H1 (cell line): ENCODE results near the gene CNIH1. TPM values are rescaled to one million over a fixed set of nuclear protein-coding genes. Genes with fewer than 3 reads are reported as not detected.

Experiments
- CTCF ChIA-PET: fragments of 300-600 bp; sonication (Branson Sonifier 250); formaldehyde crosslinking; loops from one replicate; lab custom pipeline; 2021; ENCODE audit not compliant: partially characterized antibody; lab: Charles Lee
- POLR2A ChIA-PET: fragments of 300-600 bp; sonication (Branson Sonifier 250); formaldehyde crosslinking; loops from one replicate; lab custom pipeline; 2021; ENCODE audit warnings: inconsistent platforms; ENCODE audit not compliant: partially characterized antibody; lab: Charles Lee
- DNase-seq, 2 experiments: peaks; one replicate each; pipeline versions ENCODE4 v3.0.0 to v3.0.0-alpha.2; 2010 to 2022; ENCODE audit warnings: low spot score in 2 of 2, low read depth in 1 of 2, mixed read lengths in 1 of 2
- FAIRE-seq: peaks from 2 replicates; lab custom pipeline; 2011; peaks lifted over from hg19 to GRCh38; lab: Jason Lieb, UNC
- H2AFZ ChIP-seq: 2 replicates; pipeline ENCODE4 v1.8.1; 2012; ENCODE audit warnings: low read length, inconsistent platforms
- H2AK5ac ChIP-seq: 2 replicates; pipeline ENCODE4 v1.6.1; 2013; ENCODE audit warnings: low read depth, low read length
- H2BK120ac ChIP-seq: replicated peaks from 2 replicates; pipeline ENCODE3; 2013; ENCODE audit warnings: low read depth, low read length, inconsistent platforms
- H2BK12ac ChIP-seq: 2 replicates; pipeline ENCODE4 v1.6.1; 2013; ENCODE audit warnings: low read depth, low read length
- H2BK15ac ChIP-seq: 2 replicates; pipeline ENCODE4 v1.6.1; 2013; ENCODE audit warnings: low read length
- H2BK20ac ChIP-seq: 2 replicates; pipeline ENCODE4 v1.6.1; 2013; ENCODE audit warnings: low read length
- H2BK5ac ChIP-seq: 2 replicates; pipeline ENCODE4 v1.6.1; 2013; ENCODE audit warnings: low read depth, low read length
- H3K14ac ChIP-seq: 2 replicates; pipeline ENCODE4 v1.6.1; 2013; ENCODE audit warnings: inconsistent platforms; ENCODE audit not compliant: insufficient read length
- H3K18ac ChIP-seq: 2 replicates; pipeline ENCODE4 v1.6.1; 2013; ENCODE audit warnings: low read length; ENCODE audit errors: extremely low read depth
- H3K23ac ChIP-seq: 2 replicates; pipeline ENCODE4 v1.6.1; 2013; ENCODE audit warnings: inconsistent platforms; ENCODE audit not compliant: insufficient read length
- H3K23me2 ChIP-seq: 2 replicates; pipeline ENCODE4 v1.6.1; 2013; ENCODE audit warnings: low read depth, low read length
- H3K27ac ChIP-seq: 2 replicates; pipeline ENCODE4 v1.6.1; 2011; ENCODE audit warnings: low read depth, low read length, inconsistent platforms
- H3K27me3 ChIP-seq, 4 experiments: replicated peaks in 1 of 4; 1 replicate in 1 of 4; 2 replicates in 3 of 4; pipeline versions ENCODE4 v1.6.1 to v1.8.1; 2011 to 2013; ENCODE audit warnings: low read length in 3 of 4, mild to moderate bottlenecking in 3 of 4, inconsistent platforms in 2 of 4, mixed read lengths in 2 of 4, moderate library complexity in 1 of 4; ENCODE audit not compliant: control insufficient read depth in 3 of 4, insufficient read depth in 3 of 4; ENCODE audit errors: extremely low read depth in 1 of 4
- H3K36me3 ChIP-seq, 4 experiments: 2 replicates each; pipeline versions ENCODE4 v1.6.1 to v1.8.1; 2011 to 2013; ENCODE audit warnings: mild to moderate bottlenecking in 4 of 4, low read length in 3 of 4, moderate library complexity in 2 of 4, control low read depth in 1 of 4, inconsistent platforms in 1 of 4; ENCODE audit not compliant: insufficient read depth in 4 of 4, control insufficient read depth in 2 of 4
- H3K4ac ChIP-seq: replicated peaks from 2 replicates; pipeline ENCODE3; 2013; ENCODE audit warnings: low read length, low read depth, mixed read lengths, inconsistent platforms; ENCODE audit not compliant: insufficient read length
- H3K4me1 ChIP-seq, 4 experiments: replicated peaks in 1 of 4; 1 replicate in 1 of 4; 2 replicates in 3 of 4; pipeline versions ENCODE4 v1.6.1 to v1.8.1; 2011 to 2013; ENCODE audit warnings: low read length in 3 of 4, inconsistent platforms in 2 of 4, mixed read lengths in 1 of 4; ENCODE audit not compliant: insufficient read depth in 4 of 4, control insufficient read depth in 3 of 4
- H3K4me2 ChIP-seq, 2 experiments: 2 replicates each; pipeline versions ENCODE4 v1.6.1 to v1.8.1; 2011 to 2013; ENCODE audit warnings: low read depth in 2 of 2, low read length in 2 of 2, control low read depth in 1 of 2, inconsistent platforms in 1 of 2, mild to moderate bottlenecking in 1 of 2; ENCODE audit not compliant: insufficient read depth in 1 of 2
- H3K4me3 ChIP-seq, 4 experiments: fragments of 200-600, 300-600 bp in 1 of 4; sonication (generic), shearing (Covaris generic), sonication (Bioruptor Twin) in 1 of 4; 2 replicates each; pipeline versions ENCODE4 v1.5.1 to v1.8.1; 2011 to 2016; ENCODE audit warnings: low read length in 4 of 4, low read depth in 3 of 4, control low read depth in 2 of 4, inconsistent platforms in 2 of 4, mild to moderate bottlenecking in 2 of 4, mixed read lengths in 1 of 4, moderate library complexity in 1 of 4; ENCODE audit not compliant: insufficient read depth in 2 of 4; ENCODE audit errors: extremely low read depth in 1 of 4
- H3K56ac ChIP-seq: replicated peaks from 2 replicates; pipeline ENCODE3; 2013; ENCODE audit warnings: low read depth, mild to moderate bottlenecking, mixed read lengths, low read length, inconsistent platforms; ENCODE audit not compliant: insufficient read length
- H3K79me1 ChIP-seq: 2 replicates; pipeline ENCODE4 v1.6.1; 2013; ENCODE audit warnings: low read depth, low read length, control low read depth
- H3K79me2 ChIP-seq, 2 experiments: 2 replicates each; pipeline versions ENCODE4 v1.6.1 to v1.8.1; 2012 to 2013; ENCODE audit warnings: low read length in 2 of 2, mild to moderate bottlenecking in 2 of 2, inconsistent platforms in 1 of 2; ENCODE audit not compliant: insufficient read depth in 2 of 2, control insufficient read depth in 1 of 2
- H3K9ac ChIP-seq, 4 experiments: replicated peaks in 1 of 4; 1 replicate in 1 of 4; 2 replicates in 3 of 4; pipeline versions ENCODE4 v1.6.1 to v1.8.1; 2011 to 2013; ENCODE audit warnings: low read depth in 3 of 4, low read length in 3 of 4, control low read depth in 2 of 4, mild to moderate bottlenecking in 2 of 4, moderate library complexity in 2 of 4, inconsistent platforms in 1 of 4; ENCODE audit errors: extremely low read depth in 1 of 4
- H3K9me3 ChIP-seq, 2 experiments: 2 replicates each; pipeline versions ENCODE4 v1.6.1 to v1.8.1; 2012 to 2013; ENCODE audit warnings: mild to moderate bottlenecking in 2 of 2, moderate library complexity in 2 of 2, control low read depth in 1 of 2, inconsistent platforms in 1 of 2, low read depth in 1 of 2, low read length in 1 of 2, mixed read lengths in 1 of 2; ENCODE audit not compliant: insufficient read depth in 2 of 2
- H4K20me1 ChIP-seq, 2 experiments: replicated peaks in 1 of 2; 2 replicates each; pipeline versions ENCODE3 to v1.8.1; 2011 to 2013; ENCODE audit warnings: inconsistent platforms in 2 of 2, low read length in 2 of 2, mild to moderate bottlenecking in 1 of 2; ENCODE audit not compliant: insufficient read depth in 2 of 2, control insufficient read depth in 1 of 2
- H4K5ac ChIP-seq: 2 replicates; pipeline ENCODE4 v1.6.1; 2013; ENCODE audit warnings: low read length, low read depth, mixed read lengths, inconsistent platforms; ENCODE audit not compliant: insufficient read length
- H4K8ac ChIP-seq: 2 replicates; pipeline ENCODE4 v1.8.0; 2013; ENCODE audit warnings: mild to moderate bottlenecking, moderate library complexity, low read length, inconsistent platforms; ENCODE audit not compliant: insufficient read depth; ENCODE audit errors: extremely low read depth
- H4K91ac ChIP-seq: replicated peaks from 2 replicates; pipeline ENCODE3; 2013; ENCODE audit warnings: low read length, mixed read lengths, inconsistent platforms; ENCODE audit not compliant: insufficient read length
- CTBP2 ChIP-seq: IDR thresholded peaks from 2 replicates; pipeline ENCODE4 v1.7.0; 2011; ENCODE audit warnings: borderline replicate concordance, mild to moderate bottlenecking, moderate library complexity, mixed read lengths, low read length; ENCODE audit not compliant: insufficient read depth, insufficient read length
- FOSL1 ChIP-seq: IDR thresholded peaks from 2 replicates; pipeline ENCODE4 v1.6.1; 2011; ENCODE audit warnings: mild to moderate bottlenecking, low read depth, low read length, moderate library complexity; ENCODE audit not compliant: insufficient read depth
- GABPA ChIP-seq: IDR thresholded peaks from 2 replicates; pipeline ENCODE4 v1.6.1; 2011; ENCODE audit warnings: mild to moderate bottlenecking, low read length, moderate library complexity, borderline replicate concordance; ENCODE audit not compliant: insufficient read depth
- HDAC2 ChIP-seq, 2 experiments: fragments of 300-600 bp in 1 of 2; sonication (generic) in 1 of 2; IDR thresholded peaks; 2 replicates each; pipeline ENCODE4 v1.6.1; 2011 to 2012; ENCODE audit warnings: low read depth in 2 of 2, low read length in 2 of 2, mild to moderate bottlenecking in 2 of 2, moderate library complexity in 2 of 2, borderline replicate concordance in 1 of 2, inconsistent platforms in 1 of 2
- KDM1A ChIP-seq: fragments of 200-600, 300-600 bp; sonication (generic); IDR thresholded peaks from 2 replicates; pipeline ENCODE4 v1.7.1; 2016; ENCODE audit warnings: mild to moderate bottlenecking, low read length, borderline replicate concordance
- KDM5A ChIP-seq: fragments of 200-600 bp; IDR thresholded peaks from 2 replicates; pipeline ENCODE4 v1.7.1; 2012; ENCODE audit warnings: mild to moderate bottlenecking, low read length, inconsistent platforms, mixed read lengths
- SAP30 ChIP-seq: fragments of 300-600 bp; sonication (generic); IDR thresholded peaks from 2 replicates; pipeline ENCODE4 v1.7.1; 2012; ENCODE audit warnings: low read length, moderate library complexity, mild to moderate bottlenecking, inconsistent platforms; ENCODE audit not compliant: insufficient read depth, insufficient replicate concordance
- SP1 ChIP-seq: IDR thresholded peaks from 2 replicates; pipeline ENCODE4 v1.6.1; 2011; ENCODE audit warnings: low read depth, low read length
- SP4 ChIP-seq: IDR thresholded peaks from 2 replicates; pipeline ENCODE4 v1.6.1; 2012; ENCODE audit warnings: low read length, inconsistent platforms
- TAF1 ChIP-seq: IDR thresholded peaks from 2 replicates; pipeline ENCODE4 v1.6.1; 2011; ENCODE audit warnings: mild to moderate bottlenecking, low read depth, low read length
- WGBS, 2 experiments: shearing (Covaris generic) in 1 of 2; methylation state at CpG; one replicate each; pipeline versions ENCODE4 v1.1.6 to v1.1.7; 2013 to 2015; ENCODE audit warnings: low lambda C conversion rate in 2 of 2, mixed read lengths in 2 of 2, inconsistent platforms in 1 of 2, low coverage in 1 of 2, missing lambda C conversion rate in 1 of 2; ENCODE audit not compliant: insufficient replicate concordance in 2 of 2, insufficient coverage in 1 of 2, insufficient read length in 1 of 2; ENCODE audit errors: extremely low coverage in 1 of 2, missing lambda C conversion rate in 1 of 2; 5-methylcytosine and 5-hydroxymethylcytosine counted together
- polyA plus RNA-seq, 7 experiments: library from polyadenylated mRNA; depleted of rRNA in 3 of 7; stranded (reverse) in 5 of 7; unstranded in 2 of 7; fragments of >200 nt in 5 of 7; fragments of 200-250 nt in 2 of 7; gene quantifications; 1 replicate in 5 of 7; 2 replicates in 1 of 7; 4 replicates in 1 of 7; pipeline versions ENCODE4 v1.2.1 to v1.2.3, GENCODE V29; 2011 to 2013; ENCODE audit warnings: missing spikeins in 2 of 7, mixed read lengths in 2 of 7
- total RNA-seq: library from RNA; stranded (reverse); fragmentation: NEBNext Ultra II Directional; extraction: Animal tissue kit (Norgen Biotek cat#: 25700); gene quantifications from 2 replicates; pipeline ENCODE4 v1.2.1, GENCODE V29; 2021
- TF ChIP-seq, protein P1 (sequence below): IDR thresholded peaks from 2 replicates; pipeline ENCODE4 v1.6.1; 2012; ENCODE audit warnings: inconsistent platforms
- TF ChIP-seq, protein P2 (sequence below): IDR thresholded peaks from 2 replicates; pipeline ENCODE4 v1.6.1; 2011; ENCODE audit warnings: low read length, improper control_type of control experiment

Gene CNIH1
- total and polyA plus RNA-seq, 2 of the 8 experiments (the other 6 are each of a cell fraction or from before 2014, with no cell fraction given) = 119 to 333 TPM

DNA sequence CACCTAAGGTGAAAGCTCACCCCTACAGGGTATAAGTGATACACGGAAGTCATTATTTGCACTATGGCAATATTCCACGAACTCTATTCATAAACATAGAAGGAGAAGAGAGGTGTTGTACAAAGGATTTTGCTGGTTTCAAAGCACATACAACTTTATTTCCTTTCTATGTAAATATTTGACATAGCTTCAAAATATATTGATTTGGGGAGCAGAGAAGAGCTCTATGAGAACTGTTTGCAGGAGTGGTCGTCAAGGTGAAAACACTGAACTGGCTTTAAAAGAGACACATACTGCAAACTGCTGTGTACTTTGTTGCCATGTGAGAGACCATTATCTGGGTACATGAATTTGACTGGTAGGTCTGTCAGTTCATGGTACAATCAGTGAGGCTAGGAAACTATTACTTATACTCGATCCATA is 16.7 kb downstream of the CNIH1 start:
- H3K27ac ChIP-seq = no peak overlapping the region
- CTCF ChIA-PET = interaction anchor here (1.0 to 3.2 kb wide), 5 partner anchors 10 to 58 kb away, joined by 3 to 12 read pairs (median 7); no protein-coding TSS in a partner anchor
- no peak overlapping the region for H4K5ac ChIP-seq
- no peak for FAIRE-seq
- no peak overlapping the region for H3K4me2 ChIP-seq
- POLR2A ChIA-PET = interaction anchor here (1.5 to 2.4 kb wide), 4 partner anchors 8 to 65 kb away, joined by 3 to 10 read pairs (median 8); partner anchors contain the start of gene CDKN3
- H2AK5ac ChIP-seq = no peak overlapping the region
- H3K4ac ChIP-seq = no peak overlapping the region
- H3K9me3 ChIP-seq = no peaks in the 10 kb centered on the region
- H2BK20ac ChIP-seq = no peak overlapping the region
- H2BK15ac ChIP-seq = no peak overlapping the region
- no peaks in the 10 kb centered on the region for H3K79me2 ChIP-seq
- H4K8ac ChIP-seq = no peak overlapping the region
- 92% methylated on average over 4 of the region's 4 CpGs; no CpG with 5 or more reads in 1 of the 2 experiments for WGBS, 2 experiments
- no peak overlapping the region for H3K18ac ChIP-seq
- H3K56ac ChIP-seq = no peak overlapping the region
- no peak overlapping the region for H2AFZ ChIP-seq
- H3K4me3 ChIP-seq = no peak overlapping the region
- H3K79me1 ChIP-seq = 0 out of 2 replicates have a peak, but pooled peaks cover 2% of the 10 kb centered on the region
- no peak overlapping the region for H3K14ac ChIP-seq
- H2BK12ac ChIP-seq = no peak overlapping the region
- H4K20me1 ChIP-seq = peaks cover 0 to 2% of the 10 kb centered on the region in 2 experiments
- no peak overlapping the region for H2BK5ac ChIP-seq
- no peak overlapping the region for H3K23ac ChIP-seq
- H3K4me1 ChIP-seq = no peaks in the 10 kb centered on the region
- no peak overlapping the region for H3K9ac ChIP-seq
- no peaks in the 10 kb centered on the region for H3K27me3 ChIP-seq
- no peak overlapping the region for H2BK120ac ChIP-seq
- no peaks in the 10 kb centered on the region for H3K23me2 ChIP-seq
- H4K91ac ChIP-seq = no peak overlapping the region
- no peak for DNase-seq
- peaks cover 3 to 42% (median 20%) of the 10 kb centered on the region in 4 experiments; a peak in 7 of 8 replicates for H3K36me3 ChIP-seq
- TF ChIP-seq CTBP2 = no peak
- no peak for TF ChIP-seq KDM5A
- TF ChIP-seq HDAC2 (IDR thresholded peaks at IDR 0.05; ENCODE audit: borderline replicate concordance in 1 of 2, low read depth in 2 of 2, low read length in 2 of 2) = no peak
- no peak for TF ChIP-seq SP4
- TF ChIP-seq SP1 = no peak
- no peak for TF ChIP-seq FOSL1
- TF ChIP-seq SAP30 = no peak
- no peak for TF ChIP-seq TAF1
- TF ChIP-seq, protein P1, sequence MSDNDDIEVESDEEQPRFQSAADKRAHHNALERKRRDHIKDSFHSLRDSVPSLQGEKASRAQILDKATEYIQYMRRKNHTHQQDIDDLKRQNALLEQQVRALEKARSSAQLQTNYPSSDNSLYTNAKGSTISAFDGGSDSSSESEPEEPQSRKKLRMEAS = no peak
- TF ChIP-seq KDM1A = no peak
- TF ChIP-seq, protein P2, sequence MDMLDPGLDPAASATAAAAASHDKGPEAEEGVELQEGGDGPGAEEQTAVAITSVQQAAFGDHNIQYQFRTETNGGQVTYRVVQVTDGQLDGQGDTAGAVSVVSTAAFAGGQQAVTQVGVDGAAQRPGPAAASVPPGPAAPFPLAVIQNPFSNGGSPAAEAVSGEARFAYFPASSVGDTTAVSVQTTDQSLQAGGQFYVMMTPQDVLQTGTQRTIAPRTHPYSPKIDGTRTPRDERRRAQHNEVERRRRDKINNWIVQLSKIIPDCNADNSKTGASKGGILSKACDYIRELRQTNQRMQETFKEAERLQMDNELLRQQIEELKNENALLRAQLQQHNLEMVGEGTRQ = no peak
- no peak for TF ChIP-seq GABPA
